Endothelial cell of coronary artery (primary cell): ENCODE data around the gene GAST. TPM values are rescaled to one million over a fixed set of nuclear protein-coding genes. Genes with fewer than 3 reads are reported as not detected.

Experiments
- total RNA-seq: library from RNA; depleted of rRNA; stranded (reverse); fragments of >200 nt; gene quantifications from 2 replicates; pipeline ENCODE4 v1.2.3, GENCODE V29; 2014

The GAST gene
- not detected in 2 replicates for total RNA-seq

GRCh38 chr17:41711669-41712400, at the start of gene GAST:
Gene GAST (plus strand): TSS chr17:41712331. CDS start chr17:41715437, 3,106 bp downstream.

DNA sequence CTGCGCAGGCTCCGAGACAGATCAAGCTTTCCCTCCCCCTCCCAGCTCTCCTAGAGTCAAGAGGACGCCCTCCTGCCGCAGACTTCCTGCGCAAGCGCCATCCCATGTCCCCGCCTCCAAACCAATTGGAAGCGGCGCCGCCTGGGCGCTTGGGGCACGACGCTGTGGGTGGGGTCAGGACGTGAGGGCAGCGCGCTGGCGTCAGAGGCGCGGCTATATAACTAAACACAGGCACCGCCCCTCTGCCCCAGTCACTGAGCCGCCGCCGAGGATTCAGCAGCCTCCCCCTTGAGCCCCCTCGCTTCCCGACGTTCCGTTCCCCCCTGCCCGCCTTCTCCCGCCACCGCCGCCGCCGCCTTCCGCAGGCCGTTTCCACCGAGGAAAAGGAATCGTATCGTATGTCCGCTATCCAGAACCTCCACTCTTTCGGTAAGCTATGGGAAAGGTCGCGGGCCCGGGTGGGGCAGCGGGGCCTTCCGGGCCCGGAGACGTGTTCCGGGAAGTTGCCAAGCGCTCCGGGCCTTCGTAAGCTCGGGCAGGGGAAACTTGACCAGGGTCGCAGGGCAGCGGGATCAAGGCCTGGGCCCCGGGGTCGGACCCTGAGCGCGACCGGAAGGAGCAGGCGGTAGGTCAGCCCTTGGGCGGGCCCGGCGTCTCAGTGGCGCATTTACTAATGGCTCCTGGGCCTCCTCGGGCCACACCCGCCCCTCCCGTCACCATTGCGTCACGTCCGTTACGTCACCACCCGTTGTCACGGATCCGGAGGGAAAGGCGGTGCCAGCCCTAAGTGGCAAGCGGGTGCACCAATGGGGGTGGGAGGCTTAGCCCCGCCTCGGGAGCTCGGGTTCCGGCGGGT, 23.3 kb upstream of the GAST start, which contains the start of gene EIF1:
Gene EIF1, plus strand, starts transcription at position 245 of the 856 bp plus-strand sequence. Its CDS starts 154 bp downstream, at position 399.

DNA sequence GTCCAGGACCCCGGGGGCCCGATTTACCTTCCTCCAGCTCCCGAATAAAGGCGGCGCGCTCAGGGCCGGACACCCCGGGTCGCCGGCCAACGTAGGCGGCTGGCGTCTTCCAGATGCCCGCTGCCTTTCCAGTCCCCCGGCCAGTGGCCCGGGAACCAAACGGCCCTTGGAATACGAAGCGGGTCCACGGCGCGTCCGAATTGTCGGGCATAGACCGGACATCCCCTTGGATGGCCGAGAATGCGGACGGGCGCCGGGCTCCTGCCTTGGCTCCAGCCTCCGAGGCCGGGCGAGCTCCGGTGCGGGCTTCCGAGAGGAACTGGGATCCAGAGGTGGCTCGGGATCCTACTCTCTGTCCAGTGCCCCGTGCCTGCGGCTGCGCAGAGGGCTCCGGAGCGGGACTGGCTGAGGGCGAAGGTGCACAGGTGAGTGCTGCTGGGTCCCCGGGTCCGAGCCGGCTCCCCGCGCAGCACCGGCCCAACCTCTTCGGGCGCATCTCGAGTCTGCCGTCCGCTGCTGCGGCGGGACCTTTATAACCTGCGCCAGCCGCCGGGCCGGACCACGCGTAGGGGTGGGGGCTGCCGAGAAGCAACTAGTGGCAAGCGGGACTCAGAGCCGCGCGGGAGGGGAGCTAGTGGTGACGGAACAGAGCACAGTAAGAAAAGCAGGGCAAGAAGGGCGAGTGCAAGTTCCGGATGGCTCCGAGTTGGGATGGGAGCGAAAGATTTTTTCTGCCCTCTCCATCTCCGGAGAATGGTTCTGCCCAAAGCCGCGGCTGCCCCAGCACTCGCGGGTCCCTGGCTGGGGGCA, 22.2 kb downstream of the GAST start, which contains the start of gene HAP1:
Gene HAP1, minus strand, starts transcription at position 505 of the 810 bp plus-strand sequence. Its CDS starts 9 bp downstream, at position 496.

Other genes starting within 250 kb of the GAST start
- gene KRT32, start 244.9 kb upstream of the GAST start, total RNA-seq: not detected in 2 replicates
- gene KRT35, start 231.2 kb upstream of the GAST start, total RNA-seq: 0.09 TPM in 1 of 2 replicates, not detected in the other
- under 0.01 TPM in 1 of 2 replicates, not detected in the other for gene KRT36, start 222.4 kb upstream of the GAST start, total RNA-seq
- not detected in 2 replicates for gene KRT13, start 206.7 kb upstream of the GAST start, total RNA-seq
- 0.56 and 1.8 TPM in 2 replicates for gene KRT15, start 193.4 kb upstream of the GAST start, total RNA-seq
- 144 and 171 TPM in 2 replicates for gene KRT19, start 184.0 kb upstream of the GAST start, total RNA-seq
- gene KRT9, start 140.3 kb upstream of the GAST start, total RNA-seq: not detected in 2 replicates
- gene KRT14, start 125.4 kb upstream of the GAST start, total RNA-seq: 0.19 TPM in 1 of 2 replicates, not detected in the other
- 0.09 TPM in 1 of 2 replicates, not detected in the other for gene KRT16, start 99.6 kb upstream of the GAST start, total RNA-seq
- gene KRT17, start 87.8 kb upstream of the GAST start, total RNA-seq: 2.2 and 2.4 TPM in 2 replicates
- 68.4 and 86.9 TPM in 2 replicates for gene EIF1, start 23.4 kb upstream of the GAST start, total RNA-seq
- gene HAP1, start 22.3 kb downstream of the GAST start, total RNA-seq: 0.28 and 0.36 TPM in 2 replicates
- gene JUP, start 74.4 kb downstream of the GAST start, total RNA-seq: 79.8 and 113 TPM in 2 replicates
- gene P3H4, start 99.6 kb downstream of the GAST start, total RNA-seq: 62.4 and 107 TPM in 2 replicates
- 103 and 201 TPM in 2 replicates for gene FKBP10, start 100.7 kb downstream of the GAST start, total RNA-seq
- 54.4 and 54.8 TPM in 2 replicates for gene NT5C3B, start 123.9 kb downstream of the GAST start, total RNA-seq
- 0.18 TPM in 1 of 2 replicates, not detected in the other for gene KLHL10, start 125.5 kb downstream of the GAST start, total RNA-seq
- 23.9 and 26.9 TPM in 2 replicates for gene KLHL11, start 153.1 kb downstream of the GAST start, total RNA-seq
- 202 and 207 TPM in 2 replicates for gene ACLY, start 206.6 kb downstream of the GAST start, total RNA-seq
- 0.18 and 0.28 TPM in 2 replicates for gene ODAD4, start 218.3 kb downstream of the GAST start, total RNA-seq